Hepatocyte (in vitro differentiated cells): ENCODE data around the gene SBK3. TPM values are rescaled to one million over a fixed set of nuclear protein-coding genes. Genes with fewer than 3 reads are reported as not detected.
"Not testable (repeated sequence)": the region's sequence is repeated elsewhere in the genome, so short reads cannot be mapped to it uniquely, and the experiment has no call there.

Source experiments
- DNase-seq: peaks from one replicate; pipeline ENCODE4 v3.0.0-alpha.2; 2016; ENCODE audit warnings: low spot score
- H2AFZ ChIP-seq: fragments of 200-600 bp; sonication (generic); 2 replicates; pipeline ENCODE4 v1.6.0; 2016; ENCODE audit warnings: antibody characterized with exemption, mild to moderate bottlenecking
- H3K27ac ChIP-seq: fragments of 200-600 bp; sonication (generic); 2 replicates; pipeline ENCODE4 v1.5.1; 2016; ENCODE audit warnings: mild to moderate bottlenecking
- H3K27me3 ChIP-seq: fragments of 200-600 bp; sonication (generic); 2 replicates; pipeline ENCODE4 v1.6.1; 2016
- H3K36me3 ChIP-seq: fragments of 200-600 bp; sonication (generic); replicated peaks from 2 replicates; pipeline ENCODE4 v1.5.1; 2016; ENCODE audit warnings: low read depth; ENCODE audit not compliant: insufficient read depth
- H3K4me1 ChIP-seq: fragments of 200-600 bp; sonication (generic); 2 replicates; pipeline ENCODE4 v1.5.1; 2016; ENCODE audit warnings: mild to moderate bottlenecking, moderate library complexity; ENCODE audit not compliant: insufficient read depth
- H3K4me2 ChIP-seq: fragments of 200-600 bp; sonication (generic); 2 replicates; pipeline ENCODE4 v1.6.0; 2016
- H3K4me3 ChIP-seq: fragments of 200-600 bp; sonication (generic); 2 replicates; pipeline ENCODE4 v1.5.1; 2016; ENCODE audit warnings: mild to moderate bottlenecking
- H3K79me2 ChIP-seq: fragments of 200-600 bp; sonication (generic); 2 replicates; pipeline ENCODE4 v1.6.0; 2017; ENCODE audit warnings: mild to moderate bottlenecking
- H3K9me2 ChIP-seq: fragments of 200-600 bp; sonication (generic); replicated peaks from 2 replicates; pipeline ENCODE4 v1.6.0; 2017; ENCODE audit warnings: mild to moderate bottlenecking; ENCODE audit not compliant: insufficient read depth
- H3K9me3 ChIP-seq: fragments of 200-600 bp; sonication (generic); 2 replicates; pipeline ENCODE4 v1.5.1; 2016; ENCODE audit warnings: low read depth, mild to moderate bottlenecking
- H4K20me1 ChIP-seq: fragments of 200-600 bp; sonication (generic); 2 replicates; pipeline ENCODE4 v1.6.0; 2016; ENCODE audit warnings: mild to moderate bottlenecking; ENCODE audit not compliant: insufficient read depth, poor library complexity, severe bottlenecking
- EZH2 ChIP-seq: fragments of 200-600 bp; sonication (generic); IDR thresholded peaks from 2 replicates; pipeline ENCODE4 v1.6.1; 2016; ENCODE audit warnings: antibody characterized with exemption, mild to moderate bottlenecking, borderline replicate concordance
- EZH2phosphoT487 ChIP-seq: fragments of 200-600 bp; sonication (generic); IDR thresholded peaks from one replicate; pipeline ENCODE4 v1.6.1; 2018; ENCODE audit warnings: antibody characterized with exemption, mild to moderate bottlenecking, low read depth, moderate library complexity; ENCODE audit not compliant: unreplicated experiment, severe bottlenecking
- WGBS: methylation state at CpG from one replicate; pipeline ENCODE4 v1.1.6; 2016; ENCODE audit warnings: low lambda C conversion rate; ENCODE audit errors: missing lambda C conversion rate; 5-methylcytosine and 5-hydroxymethylcytosine counted together
- polyA plus RNA-seq: library from polyadenylated mRNA; unstranded; fragments of >200 nt; fragmentation: Nextera tagmentation; extraction: Ambion mirVana; gene quantifications from 2 replicates; pipeline ENCODE4 v1.2.1, GENCODE V29; 2016
- total RNA-seq: library from RNA; depleted of rRNA; stranded (reverse); fragments of >200 nt; gene quantifications from 2 replicates; pipeline ENCODE4 v1.2.3, GENCODE V29; 2014
- TF ChIP-seq, protein P1 (sequence below): fragments of 200-600 bp; sonication (generic); IDR thresholded peaks from 2 replicates; pipeline ENCODE4 v1.5.1; 2016; ENCODE audit warnings: antibody characterized with exemption, mild to moderate bottlenecking; ENCODE audit not compliant: poor library complexity

Gene SBK3
- total and polyA plus RNA-seq, 2 experiments from 2014 or later: 0.57 TPM; not detected in 1

- H3K9me3 ChIP-seq: no peaks in the 10 kb centered on the region
- no peaks in the 10 kb centered on the region for H3K36me3 ChIP-seq
Measured at GRCh38 chr19:55576746-55577145, 31.4 kb upstream of the SBK3 start.

DNA sequence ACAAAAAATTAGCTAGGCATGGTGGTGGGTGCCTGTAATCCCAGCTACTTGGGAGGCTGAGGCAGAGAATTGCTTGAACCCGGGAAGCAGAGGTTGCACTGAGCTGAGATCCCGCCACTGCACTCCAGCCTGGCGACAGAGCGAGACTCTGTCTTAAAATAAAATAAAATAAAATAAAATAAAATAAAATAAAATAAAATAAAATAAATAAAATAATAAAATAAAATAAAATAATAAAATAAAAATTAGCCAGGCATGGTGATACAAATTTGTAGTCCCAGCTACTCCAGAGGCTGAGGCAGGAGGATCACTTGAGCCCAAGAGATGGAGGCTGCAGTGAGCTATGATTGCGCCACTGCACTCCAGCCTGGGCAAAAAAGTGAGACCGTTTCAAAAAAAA is 28.6 kb upstream of the SBK3 start:
- not testable (repeated sequence) for H3K27ac ChIP-seq, DNase-seq, H4K20me1 ChIP-seq, H3K4me3 ChIP-seq, H3K4me2 ChIP-seq, H3K27me3 ChIP-seq, H3K4me1 ChIP-seq, H2AFZ ChIP-seq, H3K9me2 ChIP-seq, H3K36me3 ChIP-seq, H3K9me3 ChIP-seq, H3K79me2 ChIP-seq
- WGBS: 94% methylated on average over 6 of the region's 6 CpGs

More at GRCh38 chr19:55576746-55577145, 31.4 kb upstream of the SBK3 start:
- Histone ChIP-seq H2AFZ (no peak overlapping the region), H3K4me3 (no peak overlapping the region), H3K9me2 (no peaks in the 10 kb centered on the region), H3K4me2 (no peak overlapping the region), H4K20me1 (no peaks in the 10 kb centered on the region), H3K27me3 (no peaks in the 10 kb centered on the region), H3K4me1 (peaks cover 6% of the 10 kb centered on the region), H3K27ac (no peak overlapping the region), H3K79me2 (peaks cover 23% of the 10 kb centered on the region)
- DNase-seq: no peak
- WGBS: 94% methylated on average over 5 of the region's 5 CpGs
- TF ChIP-seq EZH2phosphoT487: no peak
- TF ChIP-seq EZH2: no peak
- TF ChIP-seq, protein P1, sequence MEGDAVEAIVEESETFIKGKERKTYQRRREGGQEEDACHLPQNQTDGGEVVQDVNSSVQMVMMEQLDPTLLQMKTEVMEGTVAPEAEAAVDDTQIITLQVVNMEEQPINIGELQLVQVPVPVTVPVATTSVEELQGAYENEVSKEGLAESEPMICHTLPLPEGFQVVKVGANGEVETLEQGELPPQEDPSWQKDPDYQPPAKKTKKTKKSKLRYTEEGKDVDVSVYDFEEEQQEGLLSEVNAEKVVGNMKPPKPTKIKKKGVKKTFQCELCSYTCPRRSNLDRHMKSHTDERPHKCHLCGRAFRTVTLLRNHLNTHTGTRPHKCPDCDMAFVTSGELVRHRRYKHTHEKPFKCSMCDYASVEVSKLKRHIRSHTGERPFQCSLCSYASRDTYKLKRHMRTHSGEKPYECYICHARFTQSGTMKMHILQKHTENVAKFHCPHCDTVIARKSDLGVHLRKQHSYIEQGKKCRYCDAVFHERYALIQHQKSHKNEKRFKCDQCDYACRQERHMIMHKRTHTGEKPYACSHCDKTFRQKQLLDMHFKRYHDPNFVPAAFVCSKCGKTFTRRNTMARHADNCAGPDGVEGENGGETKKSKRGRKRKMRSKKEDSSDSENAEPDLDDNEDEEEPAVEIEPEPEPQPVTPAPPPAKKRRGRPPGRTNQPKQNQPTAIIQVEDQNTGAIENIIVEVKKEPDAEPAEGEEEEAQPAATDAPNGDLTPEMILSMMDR: no peak

GRCh38 chr19:55569477-55569876 is 24.1 kb upstream of the SBK3 start:
- H3K9me2 ChIP-seq, H3K27me3 ChIP-seq, H3K4me2 ChIP-seq, H3K4me3 ChIP-seq, DNase-seq, H3K9me3 ChIP-seq, H3K27ac ChIP-seq, H2AFZ ChIP-seq, H4K20me1 ChIP-seq, H3K4me1 ChIP-seq, H3K36me3 ChIP-seq, H3K79me2 ChIP-seq: not testable (repeated sequence)
- 93% methylated on average over 5 of the region's 5 CpGs for WGBS

GRCh38 chr19:55567708-55568328 is 22.5 kb upstream of the SBK3 start:
- Histone ChIP-seq H2AFZ (no peak overlapping the region), H3K4me3 (no peak overlapping the region), H3K9me2 (no peaks in the 10 kb centered on the region), H3K4me1 (peaks cover 2% of the 10 kb centered on the region), H3K27me3 (no peaks in the 10 kb centered on the region), H3K9me3 (no peaks in the 10 kb centered on the region), H3K79me2 (no peaks in the 10 kb centered on the region), H3K27ac (no peak overlapping the region), H3K4me2 (no peak overlapping the region), H3K36me3 (no peaks in the 10 kb centered on the region), H4K20me1 (no peaks in the 10 kb centered on the region)
- no peak for DNase-seq
- TF ChIP-seq, protein P1: no peak
- TF ChIP-seq EZH2: no peak
- no peak for TF ChIP-seq EZH2phosphoT487
